Measurements from ENCODE around the gene PTPRJ. TPM values are rescaled to one million over a fixed set of nuclear protein-coding genes. Genes with fewer than 3 reads are reported as not detected.

Gene PTPRJ
- total and polyA plus RNA-seq, 2 donors (not counting 1 experiment from before 2014, with no cell fraction given), result 5.3 to 5.8 TPM

- no peak overlapping the region for H2AFZ ChIP-seq (ENCODE audit: low read length)
- no peaks in the 10 kb centered on the region for H3K9me3 ChIP-seq (ENCODE audit: control insufficient read depth, insufficient read depth, low read depth, low read length)
- no peak overlapping the region for H3K27ac ChIP-seq (ENCODE audit: insufficient read depth, low read length)
- H3K4me1 ChIP-seq (ENCODE audit: control insufficient read depth, extremely low read depth, insufficient read depth, low read length), result peaks cover 12% of the 10 kb centered on the region
- no peaks in the 10 kb centered on the region for H3K27me3 ChIP-seq (ENCODE audit: control insufficient read depth, insufficient read depth, low read length)
- DNase-seq (ENCODE audit: low read depth in 2 of 2), result no peak
- no peaks in the 10 kb centered on the region for H3K36me3 ChIP-seq (ENCODE audit: control insufficient read depth, insufficient read depth, low read length)
- no peak overlapping the region for H3K4me2 ChIP-seq (ENCODE audit: extremely low read depth, insufficient read depth, low read length)
- H3K4me3 ChIP-seq (replicated peaks in 1 of 4; ENCODE audit: control extremely low read depth in 1 of 4, insufficient read depth in 1 of 4, low read depth in 3 of 4, low read length in 4 of 4), result no peak overlapping the region
- H4K20me1 ChIP-seq (ENCODE audit: control insufficient read depth, extremely low read depth, insufficient read depth, low read length), result no peaks in the 10 kb centered on the region
- no peak overlapping the region for H3K9ac ChIP-seq (ENCODE audit: insufficient read depth, low read length)
- TF ChIP-seq CTCF (conservative IDR thresholded peaks at IDR 0.05 in 1 of 2, IDR thresholded peaks at IDR 0.05 in 1 of 2; ENCODE audit: low read depth in 1 of 2, low read length in 2 of 2) (no peak), EZH2 (IDR thresholded peaks at IDR 0.05; ENCODE audit: low read length, missing control alignments) (no peak)
- peaks cover 2% of the 10 kb centered on the region for H3K79me2 ChIP-seq (ENCODE audit: control insufficient read depth, insufficient read depth, low read length)
These were observed 69.9 kb downstream of the PTPRJ start for GRCh38 chr11:48050304-48050703.

GRCh38 chr11:48051217-48051830 is 71.0 kb downstream of the PTPRJ start:
- H3K27me3 ChIP-seq (ENCODE audit: control insufficient read depth, insufficient read depth, low read length), result no peaks in the 10 kb centered on the region
- H3K36me3 ChIP-seq (ENCODE audit: control insufficient read depth, insufficient read depth, low read length), result no peaks in the 10 kb centered on the region
- DNase-seq (ENCODE audit: low read depth in 2 of 2), result no peak
- no peak overlapping the region for H3K4me2 ChIP-seq (ENCODE audit: extremely low read depth, insufficient read depth, low read length)
- peaks cover 2% of the 10 kb centered on the region for H3K79me2 ChIP-seq (ENCODE audit: control insufficient read depth, insufficient read depth, low read length)
- no peak overlapping the region for H3K9ac ChIP-seq (ENCODE audit: insufficient read depth, low read length)
- peaks cover 16% of the 10 kb centered on the region for H3K4me1 ChIP-seq (ENCODE audit: control insufficient read depth, extremely low read depth, insufficient read depth, low read length)
- no peaks in the 10 kb centered on the region for H4K20me1 ChIP-seq (ENCODE audit: control insufficient read depth, extremely low read depth, insufficient read depth, low read length)
- no peak overlapping the region for H3K27ac ChIP-seq (ENCODE audit: insufficient read depth, low read length)
- no peak overlapping the region for H3K4me3 ChIP-seq (replicated peaks in 1 of 4; ENCODE audit: control extremely low read depth in 1 of 4, insufficient read depth in 1 of 4, low read depth in 3 of 4, low read length in 4 of 4)
- TF ChIP-seq CTCF (conservative IDR thresholded peaks at IDR 0.05 in 1 of 2, IDR thresholded peaks at IDR 0.05 in 1 of 2; ENCODE audit: low read depth in 1 of 2, low read length in 2 of 2), result no peak
- TF ChIP-seq EZH2 (IDR thresholded peaks at IDR 0.05; ENCODE audit: low read length, missing control alignments), result no peak
- no peak overlapping the region for H2AFZ ChIP-seq (ENCODE audit: low read length)
- no peaks in the 10 kb centered on the region for H3K9me3 ChIP-seq (ENCODE audit: control insufficient read depth, insufficient read depth, low read depth, low read length)

GRCh38 chr11:48052183-48053044 is 72.1 kb downstream of the PTPRJ start:
- Histone ChIP-seq H2AFZ (ENCODE audit: low read length) (no peak overlapping the region), H3K9ac (ENCODE audit: insufficient read depth, low read length) (no peak overlapping the region), H3K36me3 (ENCODE audit: control insufficient read depth, insufficient read depth, low read length) (no peaks in the 10 kb centered on the region), H3K4me1 (ENCODE audit: control insufficient read depth, extremely low read depth, insufficient read depth, low read length) (peaks cover 16% of the 10 kb centered on the region), H3K79me2 (ENCODE audit: control insufficient read depth, insufficient read depth, low read length) (peaks cover 2% of the 10 kb centered on the region), H3K9me3 (ENCODE audit: control insufficient read depth, insufficient read depth, low read depth, low read length) (no peaks in the 10 kb centered on the region), H3K27ac (ENCODE audit: insufficient read depth, low read length) (no peak overlapping the region), H3K4me3 (replicated peaks in 1 of 4; ENCODE audit: control extremely low read depth in 1 of 4, insufficient read depth in 1 of 4, low read depth in 3 of 4, low read length in 4 of 4) (no peak overlapping the region), H4K20me1 (ENCODE audit: control insufficient read depth, extremely low read depth, insufficient read depth, low read length) (no peaks in the 10 kb centered on the region), H3K4me2 (ENCODE audit: extremely low read depth, insufficient read depth, low read length) (peak overlapping the region; percentile 20), H3K27me3 (ENCODE audit: control insufficient read depth, insufficient read depth, low read length) (no peaks in the 10 kb centered on the region)
- peak; percentile 21 to 89 for DNase-seq (ENCODE audit: low read depth in 2 of 2)
- TF ChIP-seq CTCF (conservative IDR thresholded peaks at IDR 0.05 in 1 of 2, IDR thresholded peaks at IDR 0.05 in 1 of 2; ENCODE audit: low read depth in 1 of 2, low read length in 2 of 2) (no peak), EZH2 (IDR thresholded peaks at IDR 0.05; ENCODE audit: low read length, missing control alignments) (no peak)
